HG03442 (cell line): Measurements from ENCODE around the gene ADM.
"Not testable (repeated sequence)": the region's sequence is repeated elsewhere in the genome, so short reads cannot be mapped to it uniquely, and the experiment has no call there.

ENCODE experiments used
- ATAC-seq: cut with Tn5 transposase; IDR thresholded peaks from one replicate; pipeline ENCODE4 v1.9.1; 2021; ENCODE audit warnings: mild to moderate bottlenecking, moderate library complexity; ENCODE audit not compliant: unreplicated experiment

Gene ADM

DNA sequence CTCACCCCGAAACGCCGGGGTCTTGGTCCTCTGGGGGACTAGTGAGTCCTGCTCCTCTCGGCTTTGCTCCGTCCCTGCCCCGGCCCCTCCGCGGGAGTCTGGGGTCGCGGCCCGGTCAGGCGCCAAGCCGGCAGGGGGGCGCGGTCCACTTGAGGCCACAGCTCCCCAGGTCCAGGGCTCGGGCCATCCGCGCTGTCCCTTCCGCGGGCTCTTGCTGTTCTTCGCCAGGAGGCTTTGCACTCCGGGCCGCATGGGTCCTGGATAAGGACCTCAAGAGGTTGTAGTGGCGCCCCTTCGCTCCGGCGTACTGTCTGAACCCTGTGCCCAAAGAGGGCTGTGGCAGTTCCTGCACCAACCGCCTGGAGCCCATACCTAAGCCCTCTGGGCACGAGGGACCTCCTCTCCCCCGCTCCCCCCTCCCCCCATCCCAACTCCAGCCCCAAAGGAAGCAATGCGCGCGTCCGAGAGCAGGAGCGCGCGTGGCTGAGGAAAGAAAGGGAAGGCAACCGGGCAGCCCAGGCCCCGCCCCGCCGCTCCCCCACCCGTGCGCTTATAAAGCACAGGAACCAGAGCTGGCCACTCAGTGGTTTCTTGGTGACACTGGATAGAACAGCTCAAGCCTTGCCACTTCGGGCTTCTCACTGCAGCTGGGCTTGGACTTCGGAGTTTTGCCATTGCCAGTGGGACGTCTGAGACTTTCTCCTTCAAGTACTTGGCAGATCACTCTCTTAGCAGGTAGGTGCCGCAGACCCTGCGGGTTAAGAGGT is at the start of gene ADM:
Gene ADM (plus strand): TSS at position 579 of the 767 bp plus-strand sequence. CDS start 628 bp downstream, outside the sequence.
- ATAC-seq, result no peak

- no peak for ATAC-seq
These were observed 49.3 kb upstream of the ADM start for GRCh38 chr11:10255388-10256125.

- ATAC-seq, result no peak
These were observed 47.4 kb upstream of the ADM start for GRCh38 chr11:10257478-10257877.

DNA sequence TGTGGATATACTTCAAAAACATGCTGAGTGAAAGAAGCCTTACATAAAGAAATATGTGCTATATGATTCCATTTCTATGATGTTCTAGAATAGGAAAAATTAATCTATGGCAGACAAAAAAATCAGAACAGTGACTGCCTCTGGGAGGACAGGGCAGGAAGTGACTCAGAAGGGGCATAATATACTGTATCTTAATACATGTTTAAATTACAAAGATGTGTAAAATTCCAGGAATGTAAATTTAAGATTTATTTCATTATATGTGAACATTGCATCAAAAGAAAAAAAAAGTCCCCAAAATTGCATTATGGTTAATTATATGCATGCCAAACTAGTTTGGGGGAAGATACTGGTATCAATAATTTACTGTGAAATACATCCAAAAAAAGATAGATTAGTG is 43.1 kb upstream of the ADM start:
- ATAC-seq, result no peak

- no peak for ATAC-seq
These were observed 40.9 kb upstream of the ADM start for GRCh38 chr11:10263929-10264328.

- ATAC-seq, result not testable (repeated sequence)
These were observed 40.2 kb upstream of the ADM start for GRCh38 chr11:10264716-10265115.

GRCh38 chr11:10265936-10266335 is 38.9 kb upstream of the ADM start:
- ATAC-seq, result no peak

DNA sequence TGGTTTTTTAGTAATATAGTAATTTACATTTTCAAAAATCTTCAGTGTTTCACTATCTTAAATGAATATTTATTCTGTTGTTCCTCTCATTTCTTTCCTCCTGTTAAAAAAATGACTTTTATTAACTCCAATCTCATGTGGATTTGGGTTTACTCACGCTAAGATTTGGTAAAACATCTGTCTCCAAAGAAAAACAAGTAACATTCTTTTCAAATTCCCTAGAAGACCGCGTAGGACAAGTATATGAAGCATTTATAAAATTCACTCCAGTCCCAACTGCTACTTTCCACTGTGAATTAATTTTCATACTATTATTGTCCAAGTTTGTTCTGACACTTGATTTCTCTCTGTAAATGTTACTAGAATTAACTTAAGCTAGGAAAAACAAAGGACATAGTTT is 37.1 kb upstream of the ADM start:
- no peak for ATAC-seq

- no peak for ATAC-seq
These were observed 36.0 kb upstream of the ADM start for GRCh38 chr11:10268746-10269488.

DNA sequence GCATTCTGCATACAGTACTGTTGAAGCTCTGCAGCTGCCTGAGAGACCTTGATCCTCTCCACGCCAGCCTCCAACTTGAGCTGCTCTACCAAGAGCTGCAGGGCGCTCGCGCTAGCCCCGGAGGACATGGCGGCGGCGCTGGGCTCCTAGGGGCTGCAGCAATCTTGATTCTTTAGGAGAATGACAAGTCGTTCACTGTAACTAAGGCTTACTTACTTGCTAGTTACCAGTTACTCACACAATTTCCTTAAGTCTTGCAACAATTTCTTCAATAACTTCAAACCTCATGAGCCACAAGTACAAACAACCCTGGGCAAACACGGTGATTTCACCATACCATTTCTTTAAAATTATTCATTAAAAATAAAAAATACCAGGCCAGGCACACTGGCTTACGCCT is 32.7 kb upstream of the ADM start:
- ATAC-seq, result no peak

DNA sequence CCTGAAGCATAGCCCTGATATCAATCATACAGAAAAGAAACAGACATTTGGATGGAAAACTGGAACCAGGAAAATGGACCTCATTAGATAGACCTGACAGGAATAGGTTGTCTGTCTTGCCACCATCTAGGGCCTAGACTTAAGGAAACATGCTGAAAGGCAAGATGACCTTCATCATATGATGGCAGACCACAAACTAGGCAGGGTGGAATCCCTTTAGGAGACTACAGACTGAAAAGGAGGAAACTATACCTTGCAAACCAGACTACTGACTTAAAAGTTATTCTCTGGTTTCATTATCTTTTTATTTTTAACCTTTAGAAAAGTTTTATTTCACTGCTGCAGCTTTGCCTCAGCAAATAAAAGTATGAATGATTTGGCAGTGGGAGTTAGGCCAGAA is 31.1 kb upstream of the ADM start:
- ATAC-seq, result no peak

DNA sequence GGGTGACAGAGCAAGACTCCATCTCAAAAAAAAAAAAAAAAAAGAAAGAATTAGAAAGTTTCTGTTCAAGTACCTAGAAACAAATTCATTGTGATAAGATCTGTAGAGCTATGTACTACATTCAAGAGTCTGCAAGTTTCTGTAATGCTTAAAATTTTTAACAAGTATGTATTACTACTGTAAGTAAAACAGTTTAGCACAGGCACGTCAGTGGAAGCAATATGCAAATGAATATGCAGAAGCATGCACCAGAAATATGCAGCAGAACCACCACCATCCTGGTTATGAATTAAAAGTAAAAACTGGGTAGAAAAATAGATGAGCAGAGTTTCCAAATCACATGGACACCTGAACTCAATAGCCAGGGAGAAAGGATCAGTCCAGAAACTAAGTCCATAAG is 30.1 kb upstream of the ADM start:
- no peak for ATAC-seq

DNA sequence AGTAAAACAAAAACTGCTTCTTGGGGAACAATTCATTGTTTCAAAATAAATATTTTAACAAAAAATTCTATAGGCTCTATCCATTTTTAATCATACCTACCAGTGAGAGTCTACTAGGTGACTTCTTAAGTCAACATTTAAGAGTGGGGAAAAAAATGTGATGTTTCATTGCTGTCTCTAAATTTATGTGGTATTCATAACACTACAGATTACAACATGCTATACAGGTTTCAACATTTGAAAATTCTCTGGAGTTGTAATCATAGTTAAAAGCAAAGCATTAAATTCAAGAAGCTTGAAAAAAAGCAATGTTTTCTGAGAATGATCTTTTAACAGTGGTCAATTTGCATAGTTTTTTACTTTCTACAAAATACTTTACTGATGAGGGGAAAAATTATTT is 29.2 kb upstream of the ADM start:
- no peak for ATAC-seq

DNA sequence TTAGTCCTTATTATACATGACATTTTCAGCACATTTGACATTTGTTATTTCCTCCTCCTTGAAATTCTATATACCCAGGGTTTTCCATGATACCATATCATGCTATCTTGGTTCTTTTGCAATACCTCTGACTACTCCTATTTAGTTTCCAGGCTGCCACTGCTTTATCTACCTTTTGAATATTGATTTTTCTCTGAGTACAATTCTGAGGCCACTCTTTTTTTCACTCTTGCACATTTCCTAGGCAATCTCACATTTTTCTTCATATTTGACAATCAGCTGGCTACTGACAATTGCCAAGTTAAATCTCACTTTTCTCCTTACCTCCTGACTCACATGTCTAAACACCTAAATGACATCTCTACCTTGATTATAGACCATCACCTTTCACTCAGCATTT is 22.8 kb upstream of the ADM start:
- no peak for ATAC-seq

DNA sequence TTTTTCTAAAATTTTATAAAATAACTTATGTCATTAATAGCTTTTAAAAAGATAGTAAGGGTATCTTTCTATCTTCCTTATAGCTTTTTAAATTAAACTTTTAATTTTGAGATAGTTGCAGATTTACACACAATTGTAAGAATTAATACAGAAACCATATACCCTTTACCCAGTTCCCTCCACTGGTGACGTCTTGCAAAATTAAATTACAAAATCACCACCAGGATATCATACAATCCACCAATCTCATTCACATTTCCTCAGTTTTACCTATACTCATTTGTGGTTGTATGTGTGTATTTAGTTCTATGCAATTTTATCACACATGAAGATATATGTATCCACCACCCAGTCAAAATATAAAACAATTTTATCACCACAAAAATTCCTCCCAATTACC is 20.9 kb upstream of the ADM start:
- ATAC-seq, result no peak

GRCh38 chr11:10285148-10285802 is 19.6 kb upstream of the ADM start:
- no peak for ATAC-seq

GRCh38 chr11:10287140-10287539 is 17.7 kb upstream of the ADM start:
- no peak for ATAC-seq

GRCh38 chr11:10287766-10288715 is 16.8 kb upstream of the ADM start:
- no peak for ATAC-seq

DNA sequence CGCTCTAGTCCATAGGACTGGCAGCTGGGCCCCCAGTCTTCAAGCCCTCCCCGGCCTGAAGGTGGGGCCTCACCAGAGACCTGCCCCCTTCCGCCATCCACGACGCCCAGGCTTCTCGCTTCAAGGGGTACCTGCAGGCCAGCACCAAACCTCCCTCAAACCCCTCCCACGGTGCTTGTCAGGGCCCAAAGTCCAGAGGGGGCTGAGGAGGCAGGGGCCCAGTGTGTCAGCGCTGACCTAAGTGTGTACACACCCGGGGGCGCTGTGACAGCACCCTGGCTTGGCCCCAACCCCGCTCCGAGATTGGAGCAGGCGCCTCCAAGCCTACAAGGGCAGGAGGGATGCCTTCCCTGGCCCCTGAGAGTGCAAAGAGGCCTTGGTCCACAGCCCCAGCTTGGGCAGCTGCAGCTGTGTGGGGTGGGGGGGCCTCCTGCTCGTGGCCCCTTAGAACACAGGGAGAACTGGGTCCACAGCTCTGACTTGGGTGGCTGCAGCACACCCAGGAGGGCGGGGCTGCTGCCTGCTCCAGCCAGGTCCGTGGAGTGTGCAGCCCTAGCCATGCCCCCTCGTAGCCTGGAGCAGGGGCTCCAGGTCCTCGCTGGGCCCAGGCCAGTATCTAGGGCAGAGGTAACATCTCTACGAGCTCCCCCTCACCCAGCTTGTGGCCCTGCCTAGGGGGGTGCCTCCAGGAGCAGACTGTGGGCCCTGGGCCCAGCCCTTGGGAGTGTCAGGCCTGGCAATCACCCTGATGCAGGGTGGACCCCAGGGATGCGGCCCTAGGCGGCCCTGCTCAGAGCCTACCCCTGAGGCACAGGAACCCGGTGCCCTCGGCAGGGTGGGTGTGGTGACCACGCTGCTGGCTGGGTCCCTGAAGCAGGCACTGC is 15.8 kb upstream of the ADM start:
- no peak for ATAC-seq
